HEK293 (cell line): ENCODE data around the gene SAP30L.

ENCODE experiments used
- CTCF ChIP-seq: fragments of 450-650 bp; formaldehyde crosslinking; IDR thresholded peaks from 2 replicates; pipeline ENCODE4 v1.5.1; 2016; ENCODE audit warnings: missing biosample characterization, missing genetic modification characterization
- GLI2 ChIP-seq: fragments of 450-650 bp; formaldehyde crosslinking; IDR thresholded peaks from 2 replicates; pipeline ENCODE4; 2017; ENCODE audit warnings: missing biosample characterization, missing genetic modification characterization, low read depth, borderline replicate concordance
- KLF16 ChIP-seq: fragments of 450-650 bp; formaldehyde crosslinking; IDR thresholded peaks from 2 replicates; pipeline ENCODE4 v1.5.1; 2017; ENCODE audit warnings: missing biosample characterization, missing genetic modification characterization
- REST ChIP-seq: fragments of 450-650 bp; formaldehyde crosslinking; IDR thresholded peaks from 2 replicates; pipeline ENCODE4 v1.5.1; 2016; ENCODE audit warnings: missing biosample characterization, missing genetic modification characterization
- YY1 ChIP-seq: fragments of 450-650 bp; formaldehyde crosslinking; IDR thresholded peaks from 2 replicates; pipeline ENCODE4 v1.5.1; 2018; ENCODE audit warnings: missing biosample characterization, missing genetic modification characterization
- ZBTB49 ChIP-seq: fragments of 450-650 bp; formaldehyde crosslinking; IDR thresholded peaks from 2 replicates; pipeline ENCODE4 v1.5.1; 2016; ENCODE audit warnings: missing biosample characterization, missing genetic modification characterization, low read depth
- ZFP69B ChIP-seq: fragments of 450-650 bp; formaldehyde crosslinking; IDR thresholded peaks from 2 replicates; pipeline ENCODE4 v1.5.1; 2016; ENCODE audit warnings: missing biosample characterization, missing genetic modification characterization
- ZNF335 ChIP-seq: fragments of 450-650 bp; formaldehyde crosslinking; conservative IDR thresholded peaks from 2 replicates; pipeline ENCODE4 v1.5.1; 2016; ENCODE audit warnings: missing biosample characterization, missing genetic modification characterization
- ZNF341 ChIP-seq: fragments of 450-650 bp; formaldehyde crosslinking; IDR thresholded peaks from 2 replicates; pipeline ENCODE4; 2016; ENCODE audit warnings: low read depth, missing biosample characterization, missing genetic modification characterization
- ZNF366 ChIP-seq: fragments of 450-650 bp; formaldehyde crosslinking; conservative IDR thresholded peaks from 2 replicates; pipeline ENCODE4 v1.5.1; 2016; ENCODE audit warnings: missing biosample characterization, missing genetic modification characterization
- ZNF658 ChIP-seq: fragments of 450-650 bp; formaldehyde crosslinking; IDR thresholded peaks from 2 replicates; pipeline ENCODE4; 2016; ENCODE audit warnings: missing biosample characterization, missing genetic modification characterization
- ZSCAN23 ChIP-seq: fragments of 450-650 bp; formaldehyde crosslinking; IDR thresholded peaks from 2 replicates; pipeline ENCODE4 v1.5.1; 2016; ENCODE audit warnings: missing biosample characterization, missing genetic modification characterization

- TF ChIP-seq ZNF335 (tag by site-specific recombination), result no peak
- no peak for TF ChIP-seq YY1
- no peak for TF ChIP-seq GLI2 (tag by site-specific recombination)
- TF ChIP-seq REST (tag by site-specific recombination), result no peak
- TF ChIP-seq KLF16, result no peak
- TF ChIP-seq CTCF, result no peak
- TF ChIP-seq ZNF366 (tag by site-specific recombination), result no peak
- no peak for TF ChIP-seq ZNF658
- no peak for TF ChIP-seq ZBTB49
- TF ChIP-seq ZNF341 (tag by site-specific recombination), result no peak
- TF ChIP-seq ZSCAN23 (tag by site-specific recombination), result no peak
- no peak for TF ChIP-seq ZFP69B (tag by site-specific recombination)
These were observed 20.4 kb downstream of the SAP30L start for GRCh38 chr5:154466147-154466546.
